ENCODE measurements around the gene PYGO2. TPM values are rescaled to one million over a fixed set of nuclear protein-coding genes. Genes with fewer than 3 reads are reported as not detected.

PYGO2 gene
- total and polyA plus RNA-seq, 3 experiments from 2014 or later = 34.2 to 42.6 (median 35.3) TPM

DNA sequence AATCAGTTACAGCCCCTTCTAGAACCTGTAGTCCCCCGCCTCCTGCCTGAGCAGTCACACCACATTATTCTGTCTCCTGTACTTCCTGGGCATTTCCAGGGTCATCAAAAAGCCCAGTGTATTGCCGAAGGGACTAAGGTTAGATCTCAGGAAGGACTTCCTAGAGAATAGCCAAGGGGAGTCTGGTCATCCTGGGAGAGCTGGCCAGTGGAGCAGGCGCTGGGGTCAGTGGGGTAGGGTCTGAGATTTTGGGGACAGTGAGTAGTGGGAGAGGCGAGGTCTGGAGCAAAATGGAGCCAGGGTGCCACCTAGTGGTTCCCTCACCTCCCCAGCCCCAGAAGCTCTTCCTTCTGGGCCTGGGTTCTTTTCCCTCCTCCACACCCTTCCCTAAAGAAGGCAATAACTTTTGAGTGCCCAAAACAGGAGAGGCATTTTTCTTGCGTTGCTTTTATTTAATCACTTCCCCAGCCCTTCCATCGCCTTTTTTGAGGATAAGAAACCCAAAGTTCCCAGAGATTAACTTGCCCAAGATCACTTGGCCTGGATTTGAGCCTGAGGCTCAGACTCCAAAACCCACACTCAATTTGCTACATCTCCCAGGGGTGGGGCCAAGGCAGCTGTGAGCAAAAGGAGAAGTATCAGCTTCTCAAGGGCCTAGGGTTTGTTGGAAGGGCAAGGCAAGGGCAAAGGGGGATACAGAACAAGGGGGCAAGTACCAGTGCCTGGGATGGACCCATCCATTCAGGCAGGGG, 17.8 kb downstream of the PYGO2 start:
- Mint-ChIP-seq H3K36me3 (peaks cover 8 to 55% (median 8%) of the 10 kb centered on the region in 3 donors), H3K27me3 (peaks cover 0 to 3% of the 10 kb centered on the region in 2 donors), H3K27ac (peak overlapping the region; percentile 66 to 98 (median 90)), H3K4me1 (peaks cover 47 to 69% (median 57%) of the 10 kb centered on the region in 3 donors), H3K4me3 (peak overlapping the region; percentile 11 to 78 (median 55)), H3K9me3 (no peaks in the 10 kb centered on the region)
- Histone ChIP-seq H3K27me3 (ENCODE audit: insufficient read depth, low read length, poor library complexity, severe bottlenecking) (no peaks in the 10 kb centered on the region), H3K9me3 (ENCODE audit: low read length) (no peaks in the 10 kb centered on the region), H3K27ac (ENCODE audit: low read depth, low read length) (peak overlapping the region; percentile 17), H3K4me3 (ENCODE audit: low read length) (no peak overlapping the region), H3K36me3 (ENCODE audit: insufficient read depth, low read length) (peaks cover 42% of the 10 kb centered on the region), H3K4me1 (ENCODE audit: insufficient read depth, low read length) (peaks cover 54% of the 10 kb centered on the region)
- CTCF ChIA-PET = interaction anchor here (0.7 to 2.6 kb wide), 9 partner anchors 17 to 274 kb away, joined by 3 to 7 read pairs (median 4); partner anchors contain the start of gene PYGO2
- DNase-seq = no peak
- POLR2A ChIA-PET = interaction anchor here (0.6 kb wide), 1 partner anchor 9 kb away, joined by 3 read pairs; no protein-coding TSS in a partner anchor

DNA sequence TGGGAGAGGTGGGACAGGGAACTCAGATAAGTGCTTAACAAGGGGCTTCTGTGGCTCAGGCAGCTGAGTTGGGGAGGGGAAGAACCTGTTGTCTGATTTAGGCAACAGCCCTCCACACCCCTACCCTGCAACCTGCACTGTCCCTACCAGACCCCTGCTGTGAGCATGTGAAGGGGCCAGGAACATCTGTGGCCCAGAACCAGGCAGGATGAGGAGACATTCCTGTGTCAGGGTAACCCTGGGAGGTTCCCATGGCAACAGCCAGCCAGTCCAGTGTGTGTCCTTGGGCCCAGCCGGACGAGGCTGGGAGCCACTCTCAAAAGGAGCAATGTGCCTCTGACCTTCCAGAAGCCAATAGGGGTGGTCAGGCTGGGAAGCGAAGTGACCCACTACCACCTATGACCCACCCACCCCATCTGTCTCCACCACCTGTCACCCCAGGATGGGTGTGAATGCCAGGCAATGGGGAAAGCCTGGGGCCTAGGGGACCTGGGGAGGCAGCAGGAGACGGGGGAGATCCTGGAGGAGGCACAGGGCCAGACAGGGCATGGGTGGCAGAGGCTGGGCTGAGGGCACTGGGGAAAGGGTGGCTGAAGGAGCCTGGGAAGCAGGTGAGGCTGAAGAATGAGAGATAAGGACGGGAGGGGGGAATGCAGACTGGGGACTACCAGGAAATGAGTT, 20.1 kb downstream of the PYGO2 start:
- peak overlapping the region; percentile 74 to 98 (median 88) for H3K27ac Mint-ChIP-seq
- H3K9me3 ChIP-seq (ENCODE audit: low read length) = no peaks in the 10 kb centered on the region
- peak overlapping the region; percentile 35 for H3K27ac ChIP-seq (ENCODE audit: low read depth, low read length)
- peaks cover 56 to 84% (median 69%) of the 10 kb centered on the region in 3 donors for H3K4me1 Mint-ChIP-seq
- H3K36me3 Mint-ChIP-seq = peaks cover 3 to 42% (median 4%) of the 10 kb centered on the region in 3 donors
- no peak for DNase-seq
- H3K4me3 ChIP-seq (ENCODE audit: low read length) = no peak overlapping the region
- peaks cover 0 to 3% of the 10 kb centered on the region in 2 donors for H3K27me3 Mint-ChIP-seq
- H3K4me1 ChIP-seq (ENCODE audit: insufficient read depth, low read length) = peaks cover 59% of the 10 kb centered on the region
- H3K4me3 Mint-ChIP-seq = peak overlapping the region in 2 of 7 donors; percentile 20 to 44
- H3K27me3 ChIP-seq (ENCODE audit: insufficient read depth, low read length, poor library complexity, severe bottlenecking) = no peaks in the 10 kb centered on the region
- no peaks in the 10 kb centered on the region for H3K9me3 Mint-ChIP-seq
- POLR2A ChIA-PET = interaction anchor here (2.6 kb wide), 1 partner anchor 13 kb away, joined by 15 read pairs; the partner anchor contains the start of gene PBXIP1
- CTCF ChIA-PET = interaction anchor here (1.0 to 2.3 kb wide), 3 partner anchors 57 to 120 kb away, joined by 3 to 9 read pairs (median 6); no protein-coding TSS in a partner anchor
- peaks cover 22% of the 10 kb centered on the region for H3K36me3 ChIP-seq (ENCODE audit: insufficient read depth, low read length)

DNA sequence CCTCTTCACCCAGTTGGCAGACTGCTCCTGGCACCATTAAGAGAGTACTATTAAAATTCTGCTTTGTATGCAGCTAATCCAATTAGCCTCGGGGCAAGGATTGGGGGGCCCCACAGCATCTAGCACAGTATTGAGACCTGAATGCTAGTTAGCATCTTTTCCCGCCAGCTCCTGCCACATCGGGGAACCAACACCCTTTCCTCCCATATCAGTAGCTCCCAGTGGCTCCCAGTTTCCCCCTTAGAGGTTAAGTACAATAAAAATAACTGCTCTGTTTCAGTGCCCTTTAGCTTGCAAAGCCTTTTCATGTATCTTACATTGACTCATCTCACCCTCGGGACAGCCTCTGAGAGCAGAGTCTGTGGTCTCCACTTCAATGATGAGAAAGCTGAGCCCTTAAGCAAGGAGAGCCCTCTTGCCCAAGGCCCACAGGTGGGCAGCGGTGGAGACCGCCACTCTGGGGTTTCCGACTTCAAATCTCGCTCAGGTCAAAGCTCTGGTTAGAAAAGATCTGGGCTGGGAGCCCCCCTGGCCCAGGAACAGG, 20.9 kb downstream of the PYGO2 start:
- H3K27ac Mint-ChIP-seq = peak overlapping the region; percentile 74 to 98 (median 90)
- H3K4me1 Mint-ChIP-seq = peaks cover 59 to 86% (median 72%) of the 10 kb centered on the region in 3 donors
- peak overlapping the region in 6 of 7 donors; percentile 20 to 55 (median 44) for H3K4me3 Mint-ChIP-seq
- no peaks in the 10 kb centered on the region for H3K27me3 ChIP-seq (ENCODE audit: insufficient read depth, low read length, poor library complexity, severe bottlenecking)
- peaks cover 16% of the 10 kb centered on the region for H3K36me3 ChIP-seq (ENCODE audit: insufficient read depth, low read length)
- no peak overlapping the region for H3K27ac ChIP-seq (ENCODE audit: low read depth, low read length)
- H3K4me1 ChIP-seq (ENCODE audit: insufficient read depth, low read length) = peaks cover 66% of the 10 kb centered on the region
- H3K9me3 Mint-ChIP-seq = no peaks in the 10 kb centered on the region
- POLR2A ChIA-PET = interaction anchor here (2.6 kb wide), 1 partner anchor 14 kb away, joined by 15 read pairs; the partner anchor contains the start of gene PBXIP1
- DNase-seq = peak in 1 of 5 donors; percentile 14
- H3K36me3 Mint-ChIP-seq = peaks cover 0 to 38% (median 2%) of the 10 kb centered on the region in 3 donors
- no peaks in the 10 kb centered on the region for H3K9me3 ChIP-seq (ENCODE audit: low read length)
- no peak overlapping the region for H3K4me3 ChIP-seq (ENCODE audit: low read length)
- CTCF ChIA-PET = interaction anchor here (1.0 to 2.3 kb wide), 4 partner anchors 15 to 121 kb away, joined by 3 to 9 read pairs (median 6); partner anchors contain the start of gene PBXIP1
- peaks cover 0 to 3% of the 10 kb centered on the region in 2 donors for H3K27me3 Mint-ChIP-seq

DNA sequence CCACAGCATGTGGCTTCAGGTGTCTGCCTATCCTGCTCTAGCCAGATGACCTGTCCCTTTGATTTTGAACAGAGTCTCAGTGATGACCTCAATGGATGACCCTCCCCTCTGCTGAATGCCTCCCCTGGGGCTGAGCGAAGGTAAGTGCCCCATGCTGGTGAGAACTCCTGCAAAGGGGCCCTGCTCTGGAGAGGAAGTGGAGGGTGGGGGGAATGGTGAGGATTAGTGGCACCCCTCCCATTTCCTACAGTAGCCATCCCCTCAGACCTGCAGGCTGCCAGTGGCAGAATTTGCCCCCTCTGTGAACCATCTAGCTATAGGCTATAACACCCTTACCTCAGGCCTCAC, 21.4 kb downstream of the PYGO2 start:
- POLR2A ChIA-PET = interaction anchor here (1.7 to 2.6 kb wide), 2 partner anchors 15 to 21 kb away, joined by 11 to 15 read pairs; partner anchors contain the start of genes PBXIP1 and PYGO2
- peak overlapping the region in 3 of 7 donors; percentile 25 to 55 (median 44) for H3K4me3 Mint-ChIP-seq
- H3K27ac ChIP-seq (ENCODE audit: low read depth, low read length) = no peak overlapping the region

DNA sequence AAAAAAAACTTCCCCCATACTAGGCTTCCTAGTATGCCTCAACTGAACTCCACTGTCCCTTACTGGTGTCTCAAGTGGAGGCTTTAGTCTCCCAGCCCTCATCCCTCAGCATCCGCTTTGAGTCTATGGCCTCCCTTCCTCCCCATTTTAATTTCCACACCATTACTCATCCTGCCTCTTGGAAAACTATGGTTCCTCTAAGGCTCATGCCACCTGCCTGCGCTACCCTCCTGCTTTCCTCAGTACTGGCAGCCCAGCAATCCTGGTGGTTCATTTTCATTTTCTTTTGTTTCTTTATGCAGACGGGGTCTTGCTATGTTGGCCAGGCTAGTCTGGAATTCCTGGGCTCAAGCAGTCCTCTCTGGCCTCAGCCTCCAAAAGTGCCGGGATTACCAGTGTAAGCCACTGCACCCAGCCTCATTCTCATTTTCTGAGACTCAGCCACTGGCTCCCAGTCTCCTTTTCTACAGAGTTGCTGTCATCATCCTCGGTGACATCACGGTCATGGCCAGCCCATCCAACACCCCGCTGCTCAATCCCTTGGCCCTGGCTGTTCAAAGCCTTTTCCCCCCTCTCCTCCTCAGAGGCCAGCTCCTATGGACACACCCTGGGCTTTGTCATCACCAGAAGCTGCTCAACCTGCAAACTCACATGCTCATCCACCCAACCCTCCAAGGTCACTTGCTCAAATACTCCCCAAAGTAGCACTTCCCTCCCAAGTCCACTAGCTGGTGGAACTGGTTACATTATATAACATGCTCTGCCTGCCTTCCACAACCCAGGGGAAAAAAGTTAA, 22.8 kb downstream of the PYGO2 start:
- Mint-ChIP-seq H3K27me3 (peaks cover 0 to 3% of the 10 kb centered on the region in 2 donors), H3K27ac (peak overlapping the region; percentile 80 to 100 (median 99)), H3K4me3 (peak overlapping the region; percentile 41 to 98 (median 69)), H3K4me1 (peaks cover 65 to 88% (median 79%) of the 10 kb centered on the region in 3 donors), H3K36me3 (peaks cover 0 to 19% (median under 1%) of the 10 kb centered on the region in 3 donors), H3K9me3 (no peaks in the 10 kb centered on the region)
- peaks cover 66% of the 10 kb centered on the region for H3K4me1 ChIP-seq (ENCODE audit: insufficient read depth, low read length)
- POLR2A ChIA-PET = interaction anchor here (1.0 to 2.8 kb wide), 4 partner anchors 13 to 23 kb away, joined by 3 to 45 read pairs (median 13); partner anchors contain the start of genes PBXIP1 and PYGO2
- no peak for DNase-seq
- no peak overlapping the region for H3K4me3 ChIP-seq (ENCODE audit: low read length)
- H3K27ac ChIP-seq (ENCODE audit: low read depth, low read length) = no peak overlapping the region
- H3K36me3 ChIP-seq (ENCODE audit: insufficient read depth, low read length) = no peaks in the 10 kb centered on the region
- H3K9me3 ChIP-seq (ENCODE audit: low read length) = no peaks in the 10 kb centered on the region
- no peaks in the 10 kb centered on the region for H3K27me3 ChIP-seq (ENCODE audit: insufficient read depth, low read length, poor library complexity, severe bottlenecking)
- CTCF ChIA-PET = interaction anchor here (0.9 to 3.3 kb wide), 5 partner anchors 16 to 379 kb away, joined by 3 to 30 read pairs (median 3); no protein-coding TSS in a partner anchor

More for the DNA sequence above, 21.4 kb downstream of the PYGO2 start:
- peaks cover 0 to 33% (median 2%) of the 10 kb centered on the region in 3 donors for H3K36me3 Mint-ChIP-seq
- H3K27ac Mint-ChIP-seq = peak overlapping the region; percentile 74 to 98 (median 90)
- CTCF ChIA-PET = interaction anchor here (1.0 to 2.3 kb wide), 4 partner anchors 16 to 122 kb away, joined by 3 to 9 read pairs (median 6); partner anchors contain the start of gene PBXIP1
- Histone ChIP-seq H3K9me3 (ENCODE audit: low read length) (no peaks in the 10 kb centered on the region), H3K36me3 (ENCODE audit: insufficient read depth, low read length) (peaks cover 11% of the 10 kb centered on the region), H3K4me1 (ENCODE audit: insufficient read depth, low read length) (peaks cover 71% of the 10 kb centered on the region), H3K27me3 (ENCODE audit: insufficient read depth, low read length, poor library complexity, severe bottlenecking) (no peaks in the 10 kb centered on the region), H3K4me3 (ENCODE audit: low read length) (no peak overlapping the region)
- peaks cover 0 to 3% of the 10 kb centered on the region in 2 donors for H3K27me3 Mint-ChIP-seq
- no peaks in the 10 kb centered on the region for H3K9me3 Mint-ChIP-seq
- peaks cover 63 to 91% (median 78%) of the 10 kb centered on the region in 3 donors for H3K4me1 Mint-ChIP-seq
- peak in 1 of 5 donors; percentile 36 for DNase-seq

DNA sequence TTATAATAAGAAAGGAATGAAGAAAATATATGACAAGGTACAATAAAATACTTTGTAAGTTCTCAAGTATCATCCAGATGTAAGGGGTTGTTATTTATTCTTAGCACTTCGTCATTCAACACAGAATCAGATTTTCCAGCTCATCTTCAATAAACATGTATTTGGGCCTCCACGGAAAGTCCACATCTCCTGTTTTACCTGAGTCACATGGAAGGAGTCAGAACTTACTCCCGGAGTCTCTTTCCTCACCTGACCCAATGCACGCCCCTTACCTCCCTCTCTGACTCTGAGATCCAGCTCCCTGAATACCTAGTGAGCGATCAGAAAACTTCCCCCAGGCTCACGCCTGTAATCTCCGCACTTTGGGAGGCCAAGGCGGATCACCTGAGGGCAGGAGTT, 23.6 kb downstream of the PYGO2 start:
- Histone ChIP-seq H3K4me3 (ENCODE audit: low read length) (peak overlapping the region; percentile 77), H3K36me3 (ENCODE audit: insufficient read depth, low read length) (no peaks in the 10 kb centered on the region), H3K4me1 (ENCODE audit: insufficient read depth, low read length) (peaks cover 58% of the 10 kb centered on the region), H3K27ac (ENCODE audit: low read depth, low read length) (peak overlapping the region; percentile 97), H3K27me3 (ENCODE audit: insufficient read depth, low read length, poor library complexity, severe bottlenecking) (no peaks in the 10 kb centered on the region), H3K9me3 (ENCODE audit: low read length) (no peaks in the 10 kb centered on the region)
- H3K4me3 Mint-ChIP-seq = peak overlapping the region; percentile 94 to 100 (median 98)
- ChIA-PET CTCF (interaction anchor here (1.0 to 3.3 kb wide), 5 partner anchors 14 to 378 kb away, joined by 3 to 30 read pairs (median 7); partner anchors contain the start of gene FLAD1), POLR2A (interaction anchor here (0.9 to 2.8 kb wide), 3 partner anchors 14 to 63 kb away, joined by 3 to 45 read pairs (median 4); partner anchors contain the start of gene PBXIP1)
- DNase-seq = no peak
- peaks cover 58 to 80% (median 71%) of the 10 kb centered on the region in 3 donors for H3K4me1 Mint-ChIP-seq
- H3K27ac Mint-ChIP-seq = peak overlapping the region; percentile 99 to 100 (median 99)
- no peaks in the 10 kb centered on the region for H3K9me3 Mint-ChIP-seq
- H3K36me3 Mint-ChIP-seq = peaks cover 0 to 14% (median 0%) of the 10 kb centered on the region in 3 donors
- H3K27me3 Mint-ChIP-seq = no peaks in the 10 kb centered on the region

Measured in CD8-positive, alpha-beta memory T cell (primary cell).